Measurements from ENCODE around the gene SLC25A10.

The SLC25A10 gene

DNA sequence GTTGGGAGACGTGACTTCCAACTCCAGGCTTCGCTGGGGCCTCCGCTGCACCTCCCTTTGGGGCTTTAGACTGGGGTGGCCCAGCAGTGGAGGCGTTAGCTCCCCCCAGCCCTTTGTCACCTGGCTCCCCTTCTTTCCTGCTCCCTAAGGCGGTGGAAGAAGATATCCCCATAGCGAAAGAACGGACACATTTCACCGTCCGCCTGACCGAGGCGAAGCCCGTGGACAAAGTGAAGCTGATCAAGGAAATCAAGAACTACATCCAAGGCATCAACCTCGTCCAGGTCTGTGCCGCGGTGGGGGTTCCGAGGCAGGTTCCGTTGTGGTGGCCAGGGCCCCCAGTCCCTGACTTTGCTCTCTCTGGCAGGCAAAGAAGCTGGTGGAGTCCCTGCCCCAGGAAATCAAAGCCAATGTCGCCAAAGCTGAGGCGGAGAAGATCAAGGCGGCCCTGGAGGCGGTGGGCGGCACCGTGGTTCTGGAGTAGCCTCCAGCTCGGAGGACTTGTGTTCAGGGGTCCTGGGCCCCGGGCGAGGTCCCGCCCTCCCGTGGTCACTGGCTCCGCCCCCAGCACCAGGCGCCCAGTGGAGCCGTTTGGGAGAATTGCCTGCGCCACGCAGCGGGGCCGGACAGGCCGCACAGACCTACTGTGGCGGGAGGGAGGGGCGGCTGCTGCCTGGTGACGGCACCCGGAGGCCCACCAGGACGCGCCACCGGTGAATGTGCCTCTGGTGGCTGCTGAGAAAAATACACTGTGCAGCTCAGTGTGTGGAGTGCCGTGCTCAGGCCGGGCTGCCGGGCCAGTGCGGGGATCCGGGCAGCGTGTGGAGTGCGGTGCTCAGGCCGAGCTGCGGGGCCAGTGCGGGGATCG is 5.1 kb upstream of the SLC25A10 start:
- no peak for DNase-seq (ENCODE audit: low read depth)

DNA sequence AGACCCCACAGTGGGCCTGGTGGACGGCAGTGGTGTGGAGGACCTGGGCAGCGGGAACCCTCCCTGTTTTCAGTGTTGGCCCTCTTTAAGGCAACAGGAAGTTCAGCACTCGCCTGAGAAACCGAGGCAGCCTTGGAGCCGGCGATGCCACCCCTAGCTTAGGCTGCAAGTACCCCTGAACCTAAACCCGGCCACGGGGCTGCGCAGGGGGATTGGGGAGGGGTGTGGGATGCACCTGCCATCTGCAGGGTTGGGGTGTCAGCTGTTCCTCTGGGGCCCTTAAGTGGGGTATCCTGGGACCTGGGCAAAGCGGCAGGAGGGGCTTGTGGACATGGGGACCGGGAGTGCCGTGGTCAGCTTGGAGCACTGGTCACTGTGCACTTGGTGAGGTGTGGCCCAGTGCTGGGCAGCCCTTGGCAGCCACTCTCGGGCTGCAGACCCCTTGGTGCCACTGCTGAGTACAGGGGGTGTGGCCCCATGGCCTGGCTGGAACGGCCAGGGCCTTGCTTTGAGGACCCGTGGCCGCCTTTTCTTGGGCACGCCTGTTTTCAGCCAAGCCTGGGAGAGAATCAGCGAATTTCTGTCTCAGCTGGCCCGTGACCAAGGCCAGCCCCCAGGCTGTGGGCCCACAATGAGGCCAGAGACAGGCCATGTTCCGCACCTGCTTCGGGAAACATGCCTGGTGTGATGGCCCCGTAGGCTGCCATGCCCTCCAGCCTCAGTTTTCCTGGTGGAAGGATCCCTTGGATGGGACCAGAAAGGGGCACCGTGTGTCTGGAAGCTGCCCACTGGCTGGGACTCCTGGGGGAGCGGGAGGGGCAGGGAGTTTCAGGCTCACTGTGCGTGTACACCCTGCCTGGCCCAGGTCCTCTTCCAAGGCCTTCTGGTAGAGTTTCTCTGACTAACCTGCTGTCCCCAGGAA is 4.1 kb upstream of the SLC25A10 start:
- no peak for DNase-seq (ENCODE audit: low read depth)

DNA sequence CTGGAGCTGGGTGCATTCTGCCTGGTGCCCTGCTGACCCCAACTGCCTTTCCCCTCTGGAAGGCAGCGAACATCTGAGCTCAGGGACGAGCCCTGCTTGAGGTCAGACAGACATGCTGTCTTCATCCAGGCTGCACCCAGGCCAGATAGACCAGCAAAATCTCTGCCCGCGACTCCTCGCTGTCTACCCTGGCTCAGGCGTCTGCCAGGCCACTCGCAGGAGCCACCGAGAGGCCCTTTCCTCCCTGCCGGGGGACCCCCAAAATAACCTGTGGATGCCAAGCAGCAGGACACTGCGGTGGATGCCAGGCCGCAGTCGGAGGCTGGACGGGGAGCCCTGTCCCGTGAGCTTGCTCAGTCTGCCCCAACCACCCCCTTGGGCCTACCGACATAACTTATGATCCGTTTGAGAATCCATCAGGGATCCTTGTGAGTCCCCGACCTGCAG is 3.3 kb upstream of the SLC25A10 start:
- no peak for DNase-seq (ENCODE audit: low read depth)

DNA sequence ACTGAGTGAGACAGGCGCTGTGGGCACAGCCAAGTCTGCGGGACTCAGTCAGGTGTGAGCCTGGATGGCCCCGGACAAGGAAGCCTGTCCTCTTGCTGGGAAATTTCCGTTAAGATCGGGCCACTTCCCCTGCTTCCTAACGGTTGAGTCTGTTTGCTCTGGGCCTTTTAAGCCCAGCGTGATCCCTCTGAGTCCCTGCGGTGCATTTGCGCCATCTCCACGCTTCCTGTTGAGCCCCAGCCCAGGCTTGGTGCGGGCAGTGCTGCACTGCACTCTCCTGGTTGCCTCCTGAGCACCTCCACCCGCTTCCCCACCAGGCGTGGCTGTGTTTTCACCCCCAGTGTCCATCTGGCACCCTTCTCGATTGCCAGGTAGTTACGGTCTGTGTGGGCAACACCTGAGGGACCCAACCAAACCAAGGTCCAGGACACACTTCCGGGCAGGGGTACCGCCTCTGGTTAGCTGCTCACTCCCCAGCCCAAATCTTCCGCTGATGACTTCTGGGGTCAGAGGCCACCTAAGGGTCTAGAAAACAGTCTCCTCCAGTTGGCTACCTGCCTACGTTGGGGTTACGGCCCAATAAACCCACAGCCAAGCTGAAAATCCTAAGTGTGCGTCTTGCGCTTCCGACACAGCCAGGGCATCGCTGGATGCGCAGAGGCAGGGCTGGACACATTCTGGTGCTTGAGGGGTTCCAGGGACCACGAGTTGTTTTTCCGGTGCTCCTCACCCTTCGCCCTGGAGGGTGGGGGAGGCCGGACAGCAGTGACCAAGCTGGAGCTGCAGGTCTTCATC is 1.4 kb upstream of the SLC25A10 start:
- no peak for DNase-seq (ENCODE audit: low read depth)

DNA sequence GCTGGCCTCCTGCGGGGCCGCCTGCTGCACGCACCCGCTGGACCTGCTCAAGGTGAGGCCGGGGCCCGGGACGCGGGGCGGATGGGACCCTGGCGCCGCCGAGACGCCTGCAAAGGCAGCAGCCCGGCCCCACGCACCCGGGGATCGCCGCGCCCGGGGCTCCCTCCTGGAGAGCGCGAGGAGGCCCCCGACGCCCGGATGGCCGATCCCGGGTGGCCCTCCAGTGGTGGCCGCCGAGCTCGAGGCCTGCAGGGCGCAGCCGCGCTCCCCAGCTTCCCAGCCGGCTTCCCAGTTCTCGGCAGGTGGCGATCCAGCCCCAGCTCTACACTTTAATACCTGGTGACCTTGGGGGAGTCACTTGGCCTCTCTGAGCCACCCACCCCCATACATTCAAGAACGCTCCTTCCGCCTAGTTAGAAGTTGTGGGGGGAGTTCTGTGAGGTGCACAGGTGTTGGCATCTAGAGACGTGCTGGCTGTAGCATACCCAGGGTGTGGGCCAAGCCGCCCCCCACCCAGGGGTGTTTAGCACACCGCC is 452 bp downstream of the SLC25A10 start:
- DNase-seq (ENCODE audit: low read depth), result no peak

DNA sequence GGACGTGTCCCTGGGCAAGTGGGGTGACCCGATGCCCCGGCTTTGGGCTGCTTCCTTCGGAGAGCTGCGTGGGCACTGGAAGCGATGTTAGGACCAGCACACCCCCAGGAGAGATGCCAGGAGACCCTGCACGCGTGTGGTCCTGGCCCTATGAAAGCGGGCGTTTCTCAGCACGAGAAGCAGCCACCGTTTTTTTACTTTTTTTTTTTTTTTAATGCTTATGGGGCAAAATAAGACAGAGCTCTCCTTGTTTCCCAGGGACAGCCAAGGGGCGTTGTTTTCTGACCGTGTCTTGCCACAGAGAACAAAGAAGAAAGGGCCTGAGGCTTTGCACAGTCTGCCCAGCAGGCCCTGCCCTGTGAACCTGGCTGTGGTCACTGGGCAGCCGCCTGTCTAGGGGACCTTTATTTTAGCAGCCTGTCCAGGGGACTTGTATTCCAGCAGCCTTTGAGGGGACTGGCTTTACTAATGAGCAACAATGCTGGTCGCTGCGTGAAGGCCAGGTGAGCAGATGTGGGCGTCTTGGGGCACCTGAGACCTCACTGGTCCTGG is 996 bp downstream of the SLC25A10 start:
- no peak for DNase-seq (ENCODE audit: low read depth)

DNA sequence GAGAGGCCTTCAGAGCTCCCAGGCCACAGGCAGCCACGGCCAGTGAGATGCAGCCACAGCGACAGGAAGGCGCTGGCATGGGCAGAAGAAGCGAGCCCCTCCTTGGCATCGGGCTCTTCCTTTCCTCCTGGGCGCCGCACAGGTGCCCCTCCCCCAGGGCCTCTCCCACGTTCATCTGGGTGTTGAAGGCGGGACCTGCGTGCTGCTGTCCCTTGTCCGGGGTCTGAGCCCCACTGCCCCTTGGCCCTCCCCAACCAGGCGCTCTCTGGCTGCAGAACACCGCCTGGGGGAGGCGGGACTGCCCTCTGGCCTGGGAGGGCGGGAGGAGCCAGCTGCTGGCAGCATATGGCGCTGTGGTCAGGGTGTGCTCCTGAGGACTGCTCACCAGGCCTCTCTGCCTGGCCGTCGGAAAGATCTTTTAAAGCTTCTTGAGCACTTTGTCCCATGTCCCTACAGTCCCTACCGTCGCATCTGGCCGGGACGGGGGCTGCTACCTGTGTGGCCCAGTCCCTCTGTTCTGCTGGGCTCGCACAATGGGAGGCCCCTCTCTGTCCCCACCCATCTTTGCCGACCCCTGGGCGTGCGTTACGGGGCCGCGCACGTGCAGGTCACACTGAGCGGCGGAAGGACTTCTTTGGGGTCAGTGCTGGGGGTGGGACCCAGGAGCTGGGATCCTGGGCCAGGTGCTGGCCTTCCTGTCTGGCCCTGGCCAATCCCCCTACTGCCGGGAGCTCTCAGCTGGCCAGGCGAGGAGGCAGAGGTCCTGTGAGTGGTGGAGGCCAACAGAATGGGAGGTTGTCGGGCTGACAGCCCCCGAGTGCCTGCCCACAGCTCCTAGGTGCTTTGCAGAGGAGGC is 1.7 kb downstream of the SLC25A10 start:
- no peak for DNase-seq (ENCODE audit: low read depth)

DNA sequence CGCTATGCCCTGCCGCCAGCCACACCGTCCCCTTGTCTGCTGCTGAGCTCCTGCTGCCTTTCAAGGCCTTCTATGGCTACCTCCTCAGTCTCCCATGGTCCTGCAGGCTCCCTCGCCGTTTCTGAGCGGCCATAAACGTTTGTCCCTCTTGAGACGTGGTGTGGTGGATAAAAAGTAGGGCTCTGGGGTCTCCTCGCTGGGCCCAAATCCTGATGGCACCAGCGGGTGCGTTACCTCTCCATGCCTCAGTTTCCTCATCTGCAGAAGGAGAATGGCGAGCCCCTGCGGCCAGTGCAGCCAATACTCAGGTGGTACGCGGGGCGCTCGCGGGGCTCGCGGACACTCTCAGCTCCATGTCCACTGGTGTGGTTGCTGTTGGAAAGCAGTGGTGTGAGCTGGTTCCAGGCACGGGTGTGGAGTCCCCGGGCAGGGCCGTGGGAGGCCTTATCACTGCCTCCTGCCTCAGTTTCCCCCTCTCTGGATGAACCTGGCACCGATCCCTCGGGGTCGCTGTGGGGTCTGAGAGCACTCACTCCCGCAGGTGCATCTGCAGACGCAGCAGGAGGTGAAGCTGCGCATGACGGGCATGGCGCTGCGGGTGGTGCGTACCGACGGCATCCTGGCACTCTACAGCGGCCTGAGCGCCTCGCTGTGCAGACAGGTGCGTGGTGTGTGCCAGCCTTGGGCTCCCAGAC is 2.5 kb downstream of the SLC25A10 start:
- no peak for DNase-seq (ENCODE audit: low read depth)

DNA sequence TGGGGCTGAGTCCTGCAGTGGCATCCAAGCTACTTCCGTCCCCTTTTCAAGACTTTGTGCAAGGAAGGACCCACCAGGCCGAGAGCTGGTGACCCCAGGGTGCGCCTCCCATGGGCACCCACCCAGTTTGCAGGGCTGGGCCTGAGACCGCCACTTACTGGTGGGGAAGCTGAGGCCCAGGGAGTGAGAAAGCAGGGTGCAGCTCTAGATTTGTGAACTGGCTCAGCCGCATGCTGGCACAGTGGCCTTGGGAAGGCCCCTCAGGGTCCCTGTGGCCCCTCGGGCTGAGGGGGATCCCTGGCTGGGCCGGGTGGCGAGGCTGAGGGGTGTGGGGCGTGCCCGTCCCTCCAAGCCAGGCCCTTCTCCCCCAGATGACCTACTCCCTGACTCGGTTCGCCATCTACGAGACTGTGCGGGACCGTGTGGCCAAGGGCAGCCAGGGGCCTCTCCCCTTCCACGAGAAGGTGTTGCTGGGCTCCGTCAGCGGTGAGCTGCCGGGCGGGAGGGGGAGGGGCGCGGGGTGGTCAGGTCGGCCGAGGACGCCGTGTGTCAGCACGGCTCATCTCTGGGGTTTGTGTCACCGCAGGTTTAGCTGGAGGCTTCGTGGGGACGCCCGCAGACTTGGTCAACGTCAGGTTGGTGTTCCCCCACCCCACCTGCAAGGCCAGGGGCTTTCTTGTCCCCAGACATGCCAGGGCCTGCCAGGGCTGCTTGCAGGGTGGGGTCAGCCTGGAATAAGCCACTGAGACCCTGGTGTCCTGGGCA is 3.2 kb downstream of the SLC25A10 start:
- no peak for DNase-seq (ENCODE audit: low read depth)

DNA sequence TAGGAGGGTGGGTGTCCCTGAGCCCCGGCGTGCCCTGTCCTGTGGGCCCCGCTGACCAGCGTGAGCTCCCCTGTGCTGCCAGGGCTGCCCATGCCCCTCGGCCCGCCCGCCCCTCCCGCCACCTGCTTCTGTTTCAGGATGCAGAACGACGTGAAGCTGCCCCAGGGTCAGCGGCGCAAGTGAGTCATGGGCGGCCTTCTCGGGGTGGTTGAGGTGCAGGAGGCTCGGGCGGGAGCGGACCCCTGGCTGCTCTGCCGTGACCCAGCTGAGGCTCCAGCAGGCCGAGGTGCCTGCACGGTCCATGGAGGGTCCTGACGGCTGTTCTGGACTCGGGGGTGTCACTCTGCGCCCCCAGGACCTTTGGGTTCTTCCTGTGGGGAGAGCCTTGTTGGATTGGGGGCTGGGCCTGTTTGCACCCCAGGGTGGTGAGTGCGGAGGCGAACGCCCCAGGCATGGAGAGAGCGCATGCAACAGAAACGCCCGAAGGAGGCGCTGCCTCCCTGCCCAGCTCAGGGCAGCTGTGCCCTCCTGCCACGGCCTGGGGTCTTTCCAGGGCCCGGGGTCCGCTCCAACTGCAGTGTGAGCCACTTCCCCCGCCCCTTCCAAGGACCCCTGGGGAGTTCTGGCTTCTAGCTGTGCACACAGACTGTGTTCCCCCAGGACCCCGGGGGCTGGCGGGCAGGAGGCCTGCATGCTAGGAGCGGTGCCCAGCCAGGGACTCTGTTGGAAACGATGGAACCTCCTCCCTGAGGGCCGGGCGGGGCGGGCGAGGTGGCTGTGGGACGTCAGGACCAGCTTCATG is 4.0 kb downstream of the SLC25A10 start:
- no peak for DNase-seq (ENCODE audit: low read depth)

DNA sequence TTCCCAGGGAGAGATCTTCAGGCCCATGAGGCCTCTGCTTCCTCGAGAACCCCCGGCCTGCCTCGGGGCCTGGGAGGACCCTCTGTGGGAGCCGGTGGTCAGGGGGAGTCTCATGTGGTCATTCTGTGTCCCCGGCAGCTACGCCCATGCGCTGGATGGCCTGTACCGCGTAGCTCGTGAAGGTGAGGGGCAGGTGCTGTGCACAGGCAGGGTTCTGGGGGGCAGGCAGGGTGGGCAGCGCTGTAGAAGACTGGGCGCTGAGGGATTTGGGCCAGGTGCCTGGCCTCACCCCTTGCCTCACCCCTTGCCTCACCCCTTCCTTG is 4.6 kb downstream of the SLC25A10 start:
- no peak for DNase-seq (ENCODE audit: low read depth)

DNA sequence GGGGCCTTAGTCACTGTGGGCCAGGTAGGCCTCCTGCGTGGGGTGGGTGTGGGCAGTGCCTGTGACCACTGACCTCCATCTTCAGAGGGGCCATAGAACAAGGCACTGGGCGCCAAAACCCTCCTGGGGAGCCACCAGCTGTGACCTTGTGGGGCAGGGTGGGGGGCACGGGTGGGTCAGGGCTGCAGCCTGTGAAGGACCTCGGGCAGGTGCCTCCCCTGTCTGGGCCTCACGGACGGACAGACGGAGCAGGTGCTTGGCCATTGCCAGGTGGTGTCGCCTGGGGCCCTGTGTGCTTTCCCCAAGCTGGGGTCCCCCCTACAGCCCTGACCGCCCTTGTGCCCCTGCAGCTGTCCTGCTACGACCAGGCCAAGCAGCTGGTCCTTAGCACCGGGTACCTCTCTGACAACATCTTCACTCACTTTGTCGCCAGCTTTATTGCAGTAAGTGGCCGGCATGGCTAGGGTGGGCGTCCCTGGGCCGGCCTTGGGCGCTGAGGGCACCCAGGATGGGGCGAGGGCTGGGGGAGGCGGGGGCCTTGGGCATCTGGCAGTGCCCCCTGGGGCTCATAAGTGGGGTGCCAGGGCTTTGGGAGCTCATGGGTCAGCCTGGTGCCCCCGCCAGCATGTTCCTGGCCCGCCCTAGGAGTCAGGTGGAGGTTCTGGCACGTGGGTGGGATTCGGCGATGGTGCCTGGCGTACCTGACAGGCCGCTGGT is 5.1 kb downstream of the SLC25A10 start:
- DNase-seq (ENCODE audit: low read depth), result no peak

DNA sequence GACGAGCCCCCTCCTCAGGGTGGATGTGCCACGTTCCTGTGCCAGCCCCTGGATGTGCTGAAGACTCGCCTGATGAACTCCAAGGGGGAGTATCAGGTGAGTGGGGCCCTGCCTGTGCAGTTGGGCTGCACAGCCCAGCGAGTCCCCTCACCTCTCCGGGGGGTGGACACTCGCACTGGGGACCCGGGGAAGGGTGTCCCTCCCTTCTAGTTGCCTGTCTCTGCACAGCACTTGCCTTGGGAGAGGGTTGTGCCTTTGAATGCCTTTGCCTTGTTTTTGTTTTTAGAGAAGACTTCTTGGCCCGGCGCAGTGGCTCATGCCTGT is 5.6 kb downstream of the SLC25A10 start:
- no peak for DNase-seq (ENCODE audit: low read depth)

DNA sequence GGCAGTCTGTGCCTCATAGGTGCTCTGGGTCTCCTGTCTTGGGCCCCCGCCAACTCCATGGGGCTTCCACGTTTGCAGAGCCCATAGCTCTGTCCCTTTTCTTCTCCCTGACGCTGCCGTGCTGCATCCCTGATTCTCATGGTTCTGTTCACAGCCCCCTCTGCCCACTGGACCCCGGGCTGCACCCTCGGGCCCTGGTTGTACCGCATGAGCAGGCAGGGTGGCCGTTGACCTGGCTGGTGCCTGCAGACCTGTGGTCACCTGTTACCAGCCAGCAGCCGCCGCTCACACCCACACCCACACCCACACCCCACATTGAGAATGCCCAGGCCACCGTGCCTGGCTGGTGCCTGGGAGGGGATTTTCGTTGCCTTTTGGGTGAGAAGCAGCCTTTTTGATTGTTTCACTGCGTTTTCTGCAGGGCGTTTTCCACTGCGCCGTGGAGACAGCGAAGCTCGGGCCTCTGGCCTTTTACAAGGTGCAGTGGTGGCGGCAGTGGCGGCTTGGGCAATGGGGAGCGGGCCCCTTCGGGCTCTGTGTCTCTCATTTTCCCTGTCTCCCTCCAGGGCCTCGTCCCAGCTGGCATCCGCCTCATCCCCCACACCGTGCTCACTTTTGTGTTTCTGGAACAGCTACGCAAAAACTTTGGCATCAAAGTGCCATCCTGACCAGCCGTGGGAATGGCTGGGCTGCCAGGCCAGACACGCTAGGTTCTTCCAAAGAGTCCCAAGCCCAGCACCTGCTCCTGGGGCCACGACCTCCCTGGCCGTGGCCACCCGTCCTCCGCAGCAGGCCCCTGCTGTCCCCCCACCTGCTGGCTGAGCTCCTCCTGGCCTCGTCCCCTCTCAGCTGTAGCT is 7.6 kb downstream of the SLC25A10 start:
- DNase-seq (ENCODE audit: low read depth), result no peak

DNA sequence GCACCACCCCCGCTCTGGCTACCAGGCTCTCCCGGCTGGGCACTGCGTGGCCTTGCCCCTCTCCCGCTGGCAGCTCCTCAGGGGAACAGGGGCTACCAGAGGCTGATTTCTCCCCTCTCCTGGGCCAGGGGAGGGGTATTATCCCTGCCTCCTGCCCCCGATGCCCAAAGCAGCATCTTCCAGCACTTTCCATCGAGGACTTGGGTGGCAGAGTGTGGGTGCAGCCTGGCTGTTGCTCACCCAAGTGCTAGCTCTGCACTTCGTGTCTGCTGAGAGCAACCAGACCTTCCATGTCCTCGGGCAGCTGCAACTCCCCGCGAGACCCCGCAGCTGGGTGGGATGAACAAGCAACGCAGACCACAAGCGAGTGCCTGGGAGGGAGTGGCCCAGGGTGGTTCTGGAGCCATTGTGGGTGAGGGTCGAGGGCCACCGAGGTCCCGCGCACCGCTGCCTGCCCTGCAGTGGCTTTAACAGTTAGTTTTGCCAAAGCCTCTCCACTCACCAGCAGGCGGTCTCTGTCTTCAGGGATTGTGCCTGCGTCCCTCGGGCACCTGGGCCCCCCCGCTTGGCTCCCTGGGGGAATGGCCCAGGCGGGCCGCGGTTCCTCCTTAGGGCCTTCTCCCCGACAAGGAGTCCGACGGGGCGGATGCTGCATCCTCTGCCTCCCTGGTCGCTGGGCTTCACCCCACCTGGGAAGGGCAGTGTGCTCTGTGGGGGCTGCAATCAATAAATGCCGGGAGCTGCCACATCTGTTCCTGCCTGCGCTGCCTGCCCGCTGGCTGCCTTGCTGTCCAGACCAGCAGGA is 8.4 kb downstream of the SLC25A10 start:
- no peak for DNase-seq (ENCODE audit: low read depth)
